Adipocyte (in vitro differentiated cells): ENCODE results near the gene CYB5B.

ENCODE experiments used
- DNase-seq: peaks from one replicate; pipeline ENCODE4 v3.0.0-alpha.2; 2015; ENCODE audit warnings: low read depth
- H3K27me3 ChIP-seq: replicated peaks from 2 replicates; pipeline ENCODE4 v1.7.0; 2013; ENCODE audit warnings: mild to moderate bottlenecking, low read length, moderate library complexity; ENCODE audit not compliant: control insufficient read depth, insufficient read depth
- H3K36me3 ChIP-seq: 2 replicates; pipeline ENCODE4 v1.7.0; 2013; ENCODE audit warnings: low read length, mild to moderate bottlenecking, moderate library complexity; ENCODE audit not compliant: control insufficient read depth, insufficient read depth, severe bottlenecking
- H3K4me1 ChIP-seq: 2 replicates; pipeline ENCODE4 v1.7.0; 2013; ENCODE audit warnings: mild to moderate bottlenecking, low read length, moderate library complexity; ENCODE audit not compliant: control insufficient read depth, insufficient read depth
- H3K4me3 ChIP-seq: 2 replicates; pipeline ENCODE4 v1.7.0; 2013; ENCODE audit warnings: mild to moderate bottlenecking, low read length, moderate library complexity
- H3K9ac ChIP-seq: 2 replicates; pipeline ENCODE4 v1.7.0; 2013; ENCODE audit warnings: mild to moderate bottlenecking, low read length, moderate library complexity
- H3K9me3 ChIP-seq: 2 replicates; pipeline ENCODE4 v1.7.0; 2013; ENCODE audit warnings: mild to moderate bottlenecking, low read length, moderate library complexity; ENCODE audit not compliant: control insufficient read depth

CYB5B gene

DNA sequence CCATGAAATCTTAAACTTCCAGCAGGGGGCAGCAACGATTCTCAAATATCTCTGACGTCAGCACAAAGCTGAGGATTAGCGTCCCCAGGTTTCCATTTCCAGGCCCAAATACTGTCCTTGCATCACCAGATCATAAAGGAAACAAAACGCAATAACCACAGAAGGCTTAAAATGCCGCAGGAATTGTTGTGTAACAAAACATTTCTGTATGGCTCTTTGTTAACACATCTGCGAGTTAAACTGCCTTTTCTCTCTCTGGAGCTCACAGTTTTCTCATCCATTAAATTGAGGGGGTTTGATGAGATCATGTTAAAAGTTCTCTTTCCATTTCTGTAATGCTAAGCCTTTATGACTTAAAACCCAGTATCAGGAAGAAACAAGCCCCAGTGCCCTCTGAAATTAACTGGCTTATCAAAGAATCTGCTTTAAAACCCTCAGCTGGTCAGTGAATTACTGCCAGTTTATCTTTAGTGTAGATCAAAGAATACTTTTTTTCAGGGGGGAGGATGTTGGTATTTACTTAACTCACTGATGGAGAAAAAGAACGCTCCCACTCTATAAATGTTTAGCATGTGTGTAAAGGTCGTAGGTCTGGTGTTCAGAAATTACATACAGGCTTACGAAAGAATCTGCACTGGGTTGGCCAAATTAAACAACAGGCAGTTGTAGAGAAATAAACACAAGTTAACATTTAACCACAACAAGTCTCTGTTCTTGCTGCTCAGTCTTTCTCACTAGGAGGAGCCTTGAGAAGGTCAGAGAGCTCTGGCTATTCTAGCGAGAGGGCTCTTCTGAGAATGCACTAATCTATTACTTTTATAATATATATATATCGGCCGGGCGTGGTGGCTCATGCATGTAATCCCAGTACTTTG lies 28.0 kb upstream of the CYB5B start:
- DNase-seq = peak; percentile 99
- Histone ChIP-seq H3K9me3 (no peaks in the 10 kb centered on the region), H3K4me3 (peak overlapping the region; percentile 65), H3K4me1 (peaks cover 14% of the 10 kb centered on the region), H3K27me3 (no peaks in the 10 kb centered on the region), H3K36me3 (no peaks in the 10 kb centered on the region), H3K9ac (peak overlapping the region; percentile 77)

DNA sequence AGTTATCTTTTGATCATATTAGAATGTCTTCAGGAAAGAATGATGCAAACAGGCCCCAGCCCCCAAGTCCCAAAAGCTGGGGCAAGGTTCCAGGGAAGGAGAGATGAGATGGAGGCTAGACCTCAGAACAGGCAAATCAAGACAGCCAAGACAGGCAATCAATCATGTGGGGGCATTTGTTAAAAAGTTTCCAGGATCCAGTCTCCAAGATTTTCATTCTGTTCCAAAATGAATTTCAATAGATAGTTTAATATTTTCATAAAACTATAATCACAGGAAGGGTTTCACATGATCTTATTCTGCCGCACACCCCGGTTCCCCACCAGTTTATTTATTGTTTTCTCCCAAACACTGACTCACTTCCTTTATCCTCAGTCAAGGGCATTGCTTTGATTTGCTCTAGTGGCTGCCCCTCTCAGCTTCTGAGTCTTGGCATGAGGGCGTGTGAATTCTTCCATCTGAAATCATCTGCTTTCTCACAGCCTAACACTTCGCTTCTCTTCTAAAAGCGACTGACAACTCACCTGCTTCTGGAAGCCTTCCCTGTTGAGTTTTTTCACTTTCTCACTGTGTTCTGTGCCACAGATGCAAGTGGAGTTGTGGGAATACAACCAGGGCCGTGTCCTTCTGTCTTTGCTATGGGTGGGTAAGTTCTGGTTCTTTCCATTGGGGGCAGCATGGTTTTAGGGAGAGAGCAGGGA lies 26.4 kb upstream of the CYB5B start:
- Histone ChIP-seq H3K27me3 (no peaks in the 10 kb centered on the region), H3K4me1 (peaks cover 14% of the 10 kb centered on the region), H3K4me3 (no peak overlapping the region), H3K9ac (no peak overlapping the region), H3K9me3 (no peaks in the 10 kb centered on the region), H3K36me3 (no peaks in the 10 kb centered on the region)
- peak; percentile 85 for DNase-seq

DNA sequence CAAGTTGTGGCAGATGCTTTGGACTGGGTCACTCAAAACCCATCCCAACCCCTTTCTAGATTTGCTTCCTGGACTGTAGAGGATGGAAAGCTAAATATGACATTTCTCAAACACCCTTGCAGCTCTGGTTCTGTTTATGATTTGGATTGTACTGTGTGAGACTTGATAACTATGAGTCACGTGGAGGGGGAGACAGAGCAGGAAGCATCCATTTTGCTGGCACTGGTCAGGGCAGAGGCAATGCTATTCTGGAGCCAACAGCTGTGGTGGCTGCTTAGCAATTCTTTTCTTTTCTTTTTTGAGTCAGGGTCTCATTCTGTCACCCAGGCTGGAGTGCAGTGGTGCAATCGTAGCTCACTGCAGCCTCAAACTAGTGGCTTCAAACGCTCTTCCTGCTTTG lies 25.1 kb upstream of the CYB5B start:
- H3K36me3 ChIP-seq = no peaks in the 10 kb centered on the region
- H3K9me3 ChIP-seq = no peaks in the 10 kb centered on the region
- no peaks in the 10 kb centered on the region for H3K27me3 ChIP-seq
- H3K9ac ChIP-seq = no peak overlapping the region
- H3K4me3 ChIP-seq = no peak overlapping the region
- H3K4me1 ChIP-seq = peaks cover 21% of the 10 kb centered on the region
- no peak for DNase-seq

DNA sequence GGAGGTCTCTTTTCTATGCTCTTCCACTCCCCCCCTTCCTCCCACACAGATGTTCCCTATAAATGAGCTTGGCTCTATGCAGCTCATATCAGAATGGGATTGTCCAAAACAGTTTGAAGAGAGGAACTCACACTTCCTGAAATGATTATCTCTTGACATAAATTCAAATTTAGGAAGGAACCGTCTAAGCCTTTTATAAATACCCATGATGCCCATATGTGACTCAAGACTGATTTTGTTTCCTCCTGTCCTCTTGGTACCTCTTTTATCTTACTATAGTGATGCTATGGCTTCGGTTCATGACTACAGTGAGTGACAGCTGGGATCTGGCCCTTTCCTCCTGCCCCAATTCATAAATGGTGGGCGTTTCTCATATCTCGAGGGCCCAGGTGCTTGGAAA lies 22.0 kb upstream of the CYB5B start:
- H3K9me3 ChIP-seq = no peaks in the 10 kb centered on the region
- H3K27me3 ChIP-seq = no peaks in the 10 kb centered on the region
- no peak overlapping the region for H3K9ac ChIP-seq
- DNase-seq = no peak
- peaks cover 31% of the 10 kb centered on the region for H3K4me1 ChIP-seq
- H3K4me3 ChIP-seq = no peak overlapping the region
- H3K36me3 ChIP-seq = no peaks in the 10 kb centered on the region

DNA sequence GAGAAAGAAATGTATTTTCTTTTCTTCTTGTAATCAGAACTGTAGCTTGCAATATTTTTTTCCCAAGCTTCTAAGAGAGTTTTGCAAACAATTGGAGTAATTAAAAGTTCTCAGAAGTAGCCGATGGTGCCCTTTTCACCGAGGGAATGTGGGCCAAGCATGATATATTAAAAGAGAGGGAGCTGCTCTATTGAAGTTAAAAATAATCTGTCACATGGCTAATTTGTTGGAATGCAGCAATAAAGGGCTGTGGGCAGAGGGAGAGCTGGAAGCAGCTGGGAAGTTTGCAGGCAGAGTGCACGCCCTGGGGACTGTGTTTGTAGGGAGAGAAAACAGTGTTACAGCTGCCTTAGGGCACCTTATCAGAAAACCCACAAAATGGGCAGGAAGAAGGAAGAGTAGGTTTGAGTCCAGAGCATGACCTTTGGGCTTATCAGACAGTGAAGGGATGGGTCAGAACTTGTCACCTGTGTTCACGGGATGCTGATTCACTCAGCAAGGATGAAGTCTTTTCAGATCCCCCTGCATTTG lies 20.1 kb upstream of the CYB5B start:
- no peaks in the 10 kb centered on the region for H3K27me3 ChIP-seq
- H3K4me1 ChIP-seq = peaks cover 26% of the 10 kb centered on the region
- H3K9ac ChIP-seq = peak overlapping the region; percentile 26
- no peaks in the 10 kb centered on the region for H3K9me3 ChIP-seq
- peak; percentile 70 for DNase-seq
- H3K4me3 ChIP-seq = peak overlapping the region; percentile 50
- no peaks in the 10 kb centered on the region for H3K36me3 ChIP-seq

DNA sequence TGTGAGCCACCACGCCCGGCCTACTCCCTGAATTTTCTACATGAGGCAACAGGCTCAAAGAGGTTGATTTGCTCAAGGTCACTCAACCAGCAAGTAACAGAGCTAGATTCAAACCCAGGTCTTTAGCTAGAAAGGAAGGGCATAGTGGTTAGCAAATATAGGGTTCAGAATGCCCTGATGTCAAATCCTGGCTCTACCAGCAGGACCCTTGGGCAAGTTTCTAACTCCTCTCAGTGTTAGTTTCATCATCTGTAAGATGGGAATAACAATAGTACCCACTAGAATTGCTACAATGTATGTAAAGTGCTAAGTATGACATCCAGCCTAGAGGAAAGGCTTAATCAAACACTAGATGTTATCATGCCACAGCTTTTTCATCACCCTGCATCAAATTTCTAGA lies 19.1 kb upstream of the CYB5B start:
- no peaks in the 10 kb centered on the region for H3K27me3 ChIP-seq
- peaks cover 30% of the 10 kb centered on the region for H3K4me1 ChIP-seq
- no peak for DNase-seq
- H3K36me3 ChIP-seq = no peaks in the 10 kb centered on the region
- H3K4me3 ChIP-seq = no peak overlapping the region
- H3K9ac ChIP-seq = no peak overlapping the region
- no peaks in the 10 kb centered on the region for H3K9me3 ChIP-seq

DNA sequence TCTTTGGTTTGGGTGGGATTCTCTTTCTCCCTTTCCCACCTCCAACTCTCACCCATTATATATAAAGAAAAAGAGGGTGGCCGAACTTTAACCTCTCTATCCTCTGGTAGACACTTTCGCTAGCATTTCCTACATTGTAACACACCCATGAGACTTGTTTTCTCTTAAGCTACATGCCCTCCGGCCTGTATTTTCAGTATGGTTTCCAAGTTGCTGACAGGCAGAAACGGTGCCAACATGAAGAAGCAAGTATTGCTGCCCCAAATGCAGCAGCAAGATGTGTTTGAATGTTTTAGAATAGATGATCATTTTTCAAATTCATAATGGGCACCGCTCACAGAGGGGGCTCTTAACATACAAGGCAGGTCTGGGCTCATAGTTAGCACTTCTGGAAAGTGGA lies 18.7 kb upstream of the CYB5B start:
- H3K27me3 ChIP-seq = no peaks in the 10 kb centered on the region
- no peak for DNase-seq
- H3K9ac ChIP-seq = no peak overlapping the region
- peaks cover 32% of the 10 kb centered on the region for H3K4me1 ChIP-seq
- H3K4me3 ChIP-seq = no peak overlapping the region
- no peaks in the 10 kb centered on the region for H3K9me3 ChIP-seq
- H3K36me3 ChIP-seq = no peaks in the 10 kb centered on the region

DNA sequence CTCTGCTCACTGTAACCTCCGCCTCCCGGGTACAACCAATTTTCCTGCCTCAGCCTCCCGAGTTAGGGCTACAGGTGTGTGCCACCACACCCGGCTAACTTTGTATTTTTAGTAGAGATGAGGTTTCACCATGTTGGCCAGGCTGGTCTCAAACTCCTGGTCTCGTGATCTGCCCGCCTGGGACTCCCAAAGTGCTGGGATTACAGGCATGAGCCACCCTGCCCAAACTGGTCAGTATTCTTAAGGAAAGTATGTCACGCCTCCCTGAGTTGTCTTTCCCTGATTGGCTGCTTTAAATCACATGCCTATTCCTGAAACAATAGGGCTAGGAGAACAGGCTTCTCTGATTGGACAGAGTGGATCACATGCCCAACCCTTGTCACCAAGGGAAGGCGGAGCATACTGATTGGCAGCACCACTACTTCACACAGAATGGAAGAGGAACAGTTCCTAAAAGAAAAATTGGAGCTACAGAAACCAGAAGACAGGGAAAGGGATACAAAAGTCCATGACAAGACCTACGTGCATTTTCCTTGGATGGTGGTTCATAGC lies 17.6 kb upstream of the CYB5B start:
- Histone ChIP-seq H3K9me3 (no peaks in the 10 kb centered on the region), H3K4me3 (no peak overlapping the region), H3K4me1 (peaks cover 32% of the 10 kb centered on the region), H3K9ac (no peak overlapping the region), H3K36me3 (no peaks in the 10 kb centered on the region), H3K27me3 (no peaks in the 10 kb centered on the region)
- DNase-seq = no peak

DNA sequence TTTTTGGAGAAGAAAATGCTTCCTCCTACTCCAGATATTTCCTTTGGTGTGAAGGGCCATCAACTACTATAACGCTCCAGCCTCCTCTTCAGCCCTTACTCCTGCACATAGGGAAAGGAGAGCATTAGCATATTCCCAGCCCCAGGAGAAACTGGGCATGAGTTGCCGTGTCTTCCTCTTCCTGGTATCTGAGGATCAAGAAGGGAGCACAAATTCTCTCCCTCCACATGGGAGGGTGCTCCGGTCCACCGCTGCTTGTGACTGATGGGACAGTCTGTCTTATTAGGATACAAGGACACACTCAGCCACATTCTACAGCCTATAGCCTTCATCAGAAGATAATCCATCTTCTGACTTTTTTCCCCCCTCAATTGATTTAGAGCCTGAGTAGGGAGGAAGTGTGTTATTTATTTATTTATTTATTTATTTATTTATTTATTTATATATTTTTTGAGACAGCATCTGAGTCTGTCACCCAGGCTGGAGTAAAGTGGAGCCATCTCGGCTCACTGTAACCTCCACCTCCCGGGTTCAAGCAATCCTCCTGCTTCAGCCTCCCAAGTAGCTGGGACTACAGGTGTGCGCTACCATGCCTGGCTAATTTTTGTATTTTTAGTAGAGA lies 16.6 kb upstream of the CYB5B start:
- H3K4me3 ChIP-seq = no peak overlapping the region
- H3K27me3 ChIP-seq = no peaks in the 10 kb centered on the region
- H3K9ac ChIP-seq = no peak overlapping the region
- H3K4me1 ChIP-seq = peaks cover 32% of the 10 kb centered on the region
- H3K36me3 ChIP-seq = no peaks in the 10 kb centered on the region
- H3K9me3 ChIP-seq = no peaks in the 10 kb centered on the region
- DNase-seq = no peak

DNA sequence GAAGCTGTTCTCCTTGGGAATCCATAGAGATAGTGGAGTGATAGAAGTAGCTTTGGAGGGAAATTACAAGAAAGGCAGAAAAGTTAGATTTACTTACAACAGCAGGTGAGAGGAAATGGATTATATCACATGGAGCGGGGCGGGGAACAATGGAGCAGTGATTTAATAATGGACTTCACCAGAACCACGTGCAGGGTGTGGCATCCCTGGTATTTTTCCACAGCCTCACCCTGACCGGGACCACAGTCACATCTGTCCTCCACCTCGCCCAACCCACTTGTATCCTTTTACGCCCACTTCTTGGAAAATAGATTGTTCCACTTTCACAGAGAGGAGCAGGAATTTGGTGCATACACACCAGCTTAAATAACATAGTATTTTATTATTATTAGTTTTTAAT lies 15.9 kb upstream of the CYB5B start:
- Histone ChIP-seq H3K27me3 (no peaks in the 10 kb centered on the region), H3K4me1 (peaks cover 32% of the 10 kb centered on the region), H3K9ac (no peak overlapping the region), H3K36me3 (no peaks in the 10 kb centered on the region), H3K4me3 (no peak overlapping the region), H3K9me3 (no peaks in the 10 kb centered on the region)
- DNase-seq = no peak
